ES-I3 (cell line): ENCODE results near the gene STXBP6.

Experiments used
- H3K36me3 ChIP-seq: 2 replicates; pipeline ENCODE4 v1.6.1; 2013; ENCODE audit warnings: mild to moderate bottlenecking, low read length, control low read depth, moderate library complexity; ENCODE audit not compliant: insufficient read depth
- H3K4me1 ChIP-seq: 2 replicates; pipeline ENCODE4 v1.6.1; 2013; ENCODE audit warnings: mild to moderate bottlenecking, control low read depth, low read length; ENCODE audit not compliant: insufficient read depth
- H3K9ac ChIP-seq: 2 replicates; pipeline ENCODE4 v1.6.1; 2013; ENCODE audit warnings: low read depth, mild to moderate bottlenecking, low read length, moderate library complexity
- H3K9me3 ChIP-seq: 2 replicates; pipeline ENCODE4 v1.6.1; 2013; ENCODE audit warnings: mild to moderate bottlenecking, low read length, moderate library complexity; ENCODE audit not compliant: control insufficient read depth, insufficient read depth

Gene STXBP6

GRCh38 chr14:24863968-24864684, 185.8 kb downstream of the STXBP6 start:
- Histone ChIP-seq H3K9me3 (no peaks in the 10 kb centered on the region), H3K9ac (no peak overlapping the region), H3K4me1 (0 out of 2 replicates have a peak, but pooled peaks cover 5% of the 10 kb centered on the region), H3K36me3 (no peaks in the 10 kb centered on the region)

GRCh38 chr14:24861083-24861630, 188.8 kb downstream of the STXBP6 start:
- Histone ChIP-seq H3K4me1 (peaks cover 17% of the 10 kb centered on the region; the same call in 1 of the 2 replicates), H3K9me3 (no peaks in the 10 kb centered on the region), H3K36me3 (no peaks in the 10 kb centered on the region), H3K9ac (no peak overlapping the region)

- H3K36me3 ChIP-seq = no peaks in the 10 kb centered on the region
- H3K4me1 ChIP-seq = peaks cover 17% of the 10 kb centered on the region; the same call in 1 of the 2 replicates
- no peak overlapping the region for H3K9ac ChIP-seq
- no peaks in the 10 kb centered on the region for H3K9me3 ChIP-seq
These were observed 190.4 kb downstream of the STXBP6 start for GRCh38 chr14:24859559-24859958.

- Histone ChIP-seq H3K36me3 (no peaks in the 10 kb centered on the region), H3K9ac (no peak overlapping the region), H3K9me3 (no peaks in the 10 kb centered on the region), H3K4me1 (peaks cover 17% of the 10 kb centered on the region; the same call in 1 of the 2 replicates)
These were observed 191.3 kb downstream of the STXBP6 start for GRCh38 chr14:24858684-24859083.

GRCh38 chr14:24858052-24858451, 191.9 kb downstream of the STXBP6 start:
- Histone ChIP-seq H3K36me3 (no peaks in the 10 kb centered on the region), H3K9ac (no peak overlapping the region), H3K4me1 (peaks cover 17% of the 10 kb centered on the region; the same call in 1 of the 2 replicates), H3K9me3 (no peaks in the 10 kb centered on the region)

- H3K36me3 ChIP-seq = no peaks in the 10 kb centered on the region
- H3K9ac ChIP-seq = no peak overlapping the region
- peaks cover 20% of the 10 kb centered on the region for H3K4me1 ChIP-seq
- H3K9me3 ChIP-seq = no peaks in the 10 kb centered on the region
These were observed 192.7 kb downstream of the STXBP6 start for GRCh38 chr14:24857277-24857676.

- Histone ChIP-seq H3K9ac (no peak overlapping the region), H3K36me3 (no peaks in the 10 kb centered on the region), H3K9me3 (no peaks in the 10 kb centered on the region), H3K4me1 (peaks cover 21% of the 10 kb centered on the region)
These were observed 196.5 kb downstream of the STXBP6 start for GRCh38 chr14:24853446-24853845.

GRCh38 chr14:24852312-24853060, 197.5 kb downstream of the STXBP6 start:
- Histone ChIP-seq H3K9ac (no peak overlapping the region), H3K9me3 (no peaks in the 10 kb centered on the region)

GRCh38 chr14:24851837-24852236, 198.1 kb downstream of the STXBP6 start:
- Histone ChIP-seq H3K4me1 (peaks cover 17% of the 10 kb centered on the region), H3K9ac (no peak overlapping the region), H3K9me3 (no peaks in the 10 kb centered on the region), H3K36me3 (no peaks in the 10 kb centered on the region)

More at GRCh38 chr14:24852312-24853060, 197.5 kb downstream of the STXBP6 start:
- Histone ChIP-seq H3K4me1 (peaks cover 17% of the 10 kb centered on the region), H3K36me3 (no peaks in the 10 kb centered on the region)

- H3K4me1 ChIP-seq = peaks cover 17% of the 10 kb centered on the region
- no peaks in the 10 kb centered on the region for H3K9me3 ChIP-seq
- H3K36me3 ChIP-seq = no peaks in the 10 kb centered on the region
- no peak overlapping the region for H3K9ac ChIP-seq
These were observed 198.5 kb downstream of the STXBP6 start for GRCh38 chr14:24851406-24851805.

- Histone ChIP-seq H3K36me3 (no peaks in the 10 kb centered on the region), H3K4me1 (peaks cover 17% of the 10 kb centered on the region), H3K9me3 (no peaks in the 10 kb centered on the region), H3K9ac (no peak overlapping the region)
These were observed 199.9 kb downstream of the STXBP6 start for GRCh38 chr14:24850072-24850471.

- H3K36me3 ChIP-seq = no peaks in the 10 kb centered on the region
- H3K9ac ChIP-seq = no peak overlapping the region
These were observed 200.5 kb downstream of the STXBP6 start for GRCh38 chr14:24849471-24849870.

GRCh38 chr14:24848102-24848790, 201.7 kb downstream of the STXBP6 start:
- H3K36me3 ChIP-seq = no peaks in the 10 kb centered on the region
- no peak overlapping the region for H3K9ac ChIP-seq
- peaks cover 17% of the 10 kb centered on the region for H3K4me1 ChIP-seq
- H3K9me3 ChIP-seq = no peaks in the 10 kb centered on the region

More at GRCh38 chr14:24849471-24849870, 200.5 kb downstream of the STXBP6 start:
- Histone ChIP-seq H3K9me3 (no peaks in the 10 kb centered on the region), H3K4me1 (peaks cover 17% of the 10 kb centered on the region)

GRCh38 chr14:24847568-24848095, 202.3 kb downstream of the STXBP6 start:
- H3K9me3 ChIP-seq = no peaks in the 10 kb centered on the region
- no peak overlapping the region for H3K9ac ChIP-seq
- no peaks in the 10 kb centered on the region for H3K36me3 ChIP-seq
- H3K4me1 ChIP-seq = peaks cover 17% of the 10 kb centered on the region
